Thyroid gland (tissue), 4 donors: Measurements from ENCODE around the gene FIBCD1.

ENCODE experiments used
- CTCF ChIP-seq, 6 experiments: fragments of 200-600 bp in 3 of 6; fragments of 450-650 bp in 3 of 6; sonication (generic) in 3 of 6; IDR thresholded peaks; one replicate each; pipeline ENCODE4 v1.5.1; 2016 to 2019; ENCODE audit warnings: antibody characterized with exemption in 6 of 6, mild to moderate bottlenecking in 2 of 6, inconsistent platforms in 1 of 6, moderate library complexity in 1 of 6
- POLR2A ChIP-seq, 2 donors: fragments of 450-650 bp; IDR thresholded peaks; one replicate each; pipeline ENCODE4 v1.6.1; 2017; ENCODE audit warnings: antibody characterized with exemption in 2 of 2, mild to moderate bottlenecking in 2 of 2, moderate library complexity in 1 of 2

- no peak for TF ChIP-seq POLR2A (IDR thresholded peaks at IDR 0.05)
- no peak for TF ChIP-seq CTCF (IDR thresholded peaks at IDR 0.05)
These were observed 36.6 kb downstream of the FIBCD1 start for GRCh38 chr9:130902204-130903185.
